GM12891 (cell line): ENCODE measurements around the gene TNFAIP8.

Experiments
- PAX5 ChIP-seq: IDR thresholded peaks from 2 replicates; pipeline ENCODE4 v1.6.1; 2011; ENCODE audit warnings: low read length, moderate library complexity, mild to moderate bottlenecking; ENCODE audit not compliant: insufficient read depth, severe bottlenecking
- POLR2A ChIP-seq: IDR thresholded peaks from 2 replicates; pipeline ENCODE4 v1.6.1; 2011; ENCODE audit warnings: low read depth, low read length, control low read depth
- POLR2AphosphoS5 ChIP-seq: IDR thresholded peaks from 2 replicates; pipeline ENCODE4 v1.6.1; 2011; ENCODE audit warnings: low read depth, low read length, control low read depth
- SPI1 ChIP-seq: IDR thresholded peaks from 2 replicates; pipeline ENCODE4 v1.6.1; 2011; ENCODE audit warnings: low read depth, low read length, control low read depth
- TAF1 ChIP-seq: IDR thresholded peaks from 2 replicates; pipeline ENCODE4 v1.6.1; 2011; ENCODE audit warnings: low read depth, low read length, control low read depth

- TF ChIP-seq POLR2A (no peak), POLR2AphosphoS5 (no peak), TAF1 (no peak), SPI1 (no peak), PAX5 (no peak)
Measured at GRCh38 chr5:119365847-119366539, 10.2 kb downstream of the TNFAIP8 start.
